IPS DF 4.7 (cell line): ENCODE measurements around the gene LNX1.
"Not testable (repeated sequence)": the region's sequence is repeated elsewhere in the genome, so short reads cannot be mapped to it uniquely, and the experiment has no call there.

Experiments used
- DNase-seq: peaks from one replicate; pipeline ENCODE4 v3.0.0-alpha.2; 2013; ENCODE audit warnings: low spot score; ENCODE audit errors: extremely low read depth

LNX1 gene

DNA sequence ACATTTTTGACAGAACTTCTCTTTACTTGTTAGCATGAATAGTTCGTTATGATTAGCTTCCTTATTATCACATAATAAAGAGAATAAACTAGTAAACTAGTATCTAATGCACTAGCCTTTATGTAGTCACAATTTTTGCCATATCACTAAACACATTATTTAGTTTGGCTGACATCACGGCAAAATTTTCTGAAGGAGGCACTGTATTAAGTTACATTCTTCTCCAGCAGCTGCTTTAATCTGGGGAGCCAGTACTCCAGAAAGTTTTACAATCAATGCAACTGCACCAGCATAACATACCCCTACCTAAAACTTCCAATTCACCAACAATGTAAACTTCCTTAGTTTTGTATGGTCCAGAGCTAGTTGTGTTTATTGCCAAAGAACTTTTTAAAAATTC is 126.0 kb downstream of the LNX1 start:
- DNase-seq, result no peak

DNA sequence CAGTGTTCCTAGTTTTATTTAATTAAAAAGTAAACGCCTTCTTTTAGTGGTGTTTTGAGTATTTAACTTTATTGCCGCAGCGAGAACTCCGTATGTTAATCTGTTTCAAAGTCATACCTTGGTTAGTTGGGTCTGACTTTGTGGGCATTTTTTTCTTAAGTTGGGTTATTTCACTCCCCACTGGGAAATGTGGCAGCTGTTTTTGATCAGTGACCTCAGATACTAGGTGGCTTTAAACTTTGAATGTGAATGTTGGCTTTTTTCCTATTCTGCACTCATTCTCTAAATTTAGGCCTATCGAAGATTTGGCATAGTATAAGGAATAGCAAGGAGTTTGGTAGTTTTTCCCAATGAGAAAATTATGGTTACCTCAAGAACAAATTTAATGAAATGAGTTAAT is 127.9 kb downstream of the LNX1 start:
- DNase-seq, result no peak

DNA sequence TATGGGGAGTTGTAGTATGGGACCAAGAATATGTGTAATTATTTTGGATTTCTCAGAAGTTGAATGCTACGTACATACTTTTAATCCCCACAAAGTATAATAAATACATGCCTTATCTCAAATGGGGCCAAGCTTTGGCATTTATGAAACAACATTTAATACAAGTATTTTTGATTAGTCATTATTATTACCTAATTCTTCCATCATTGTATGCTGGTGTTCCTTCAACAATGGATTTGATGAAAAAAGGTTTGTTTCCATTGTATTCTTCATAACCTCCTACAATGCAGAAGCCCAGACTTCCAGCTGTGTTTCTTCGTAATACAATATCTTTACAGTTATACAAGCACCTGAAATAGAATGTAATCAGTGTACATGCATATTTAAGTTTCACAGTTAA is 130.0 kb downstream of the LNX1 start:
- no peak for DNase-seq

DNA sequence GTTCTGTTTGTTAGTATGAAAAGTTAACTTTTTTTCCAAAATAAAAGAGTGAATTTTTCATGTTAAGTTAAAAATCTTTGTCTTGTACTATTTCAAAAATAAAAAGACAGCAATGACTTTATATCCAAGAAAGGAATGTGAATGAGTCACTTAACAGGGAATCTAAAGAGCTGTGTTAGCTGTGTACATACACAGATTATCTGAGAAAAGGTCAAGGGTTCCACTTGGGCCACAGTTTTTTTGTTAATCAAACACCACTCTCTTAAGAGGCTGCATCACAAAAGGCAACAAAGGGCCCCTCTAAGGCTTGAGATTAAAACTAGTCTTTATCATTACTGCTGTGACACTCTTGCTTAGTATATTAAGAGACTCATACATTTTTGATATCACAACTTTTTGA is 131.7 kb downstream of the LNX1 start:
- DNase-seq, result no peak

DNA sequence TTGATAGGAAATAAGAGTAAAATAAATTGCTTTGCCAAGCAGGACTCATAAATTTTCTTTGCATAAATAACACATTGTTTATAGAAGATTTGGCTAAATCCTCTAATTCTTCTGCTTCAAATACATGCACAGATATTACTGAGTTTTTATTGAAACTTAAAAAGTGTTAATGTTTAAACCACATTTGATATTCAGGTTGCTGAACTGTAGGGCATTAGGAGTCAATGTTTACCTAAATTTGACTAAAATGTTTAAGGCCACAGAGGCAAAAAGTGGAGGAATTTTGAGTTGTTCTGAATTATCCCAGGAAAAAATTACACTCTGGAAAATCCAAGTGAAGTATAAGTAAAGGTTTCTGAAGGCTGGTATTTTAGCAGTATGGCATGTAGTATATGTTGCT is 135.1 kb downstream of the LNX1 start:
- no peak for DNase-seq

DNA sequence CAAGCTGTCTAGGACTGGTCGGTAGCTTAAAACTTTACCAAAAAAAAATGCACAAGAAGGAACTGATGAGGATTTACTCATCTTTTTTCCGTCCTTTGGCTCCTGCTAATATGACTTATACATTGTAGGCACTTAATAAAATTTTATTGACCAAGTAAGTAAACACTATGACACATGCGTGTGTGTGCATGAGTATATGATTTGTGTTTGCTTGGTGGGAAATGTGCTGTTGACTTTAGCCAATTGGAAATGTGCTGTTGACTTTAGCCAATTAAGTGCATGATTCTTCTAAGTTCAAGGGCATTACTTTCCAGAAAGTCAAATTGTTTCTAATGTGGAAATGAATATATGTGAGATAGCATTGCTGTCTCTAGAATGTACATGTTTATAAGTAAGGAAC is 135.5 kb downstream of the LNX1 start:
- DNase-seq, result no peak

DNA sequence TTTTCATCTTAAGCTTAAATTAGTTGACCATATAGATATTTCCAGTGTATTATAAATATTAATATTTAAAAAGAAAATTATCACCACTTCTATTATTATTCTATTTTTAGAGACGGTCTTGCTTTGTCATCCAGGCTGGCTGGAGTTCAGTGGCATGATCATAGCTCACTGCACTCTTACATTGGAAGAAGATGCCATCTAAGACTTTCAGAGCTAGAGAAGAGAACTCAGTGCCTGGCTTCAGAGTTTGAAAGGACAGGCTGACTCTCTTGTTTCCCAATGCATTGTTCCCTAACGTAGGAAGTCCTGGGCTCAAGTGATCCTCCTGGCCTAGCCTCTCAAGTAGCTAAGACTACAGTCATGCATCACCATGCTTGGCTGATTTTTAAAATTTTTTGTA is 137.9 kb downstream of the LNX1 start:
- DNase-seq, result no peak

DNA sequence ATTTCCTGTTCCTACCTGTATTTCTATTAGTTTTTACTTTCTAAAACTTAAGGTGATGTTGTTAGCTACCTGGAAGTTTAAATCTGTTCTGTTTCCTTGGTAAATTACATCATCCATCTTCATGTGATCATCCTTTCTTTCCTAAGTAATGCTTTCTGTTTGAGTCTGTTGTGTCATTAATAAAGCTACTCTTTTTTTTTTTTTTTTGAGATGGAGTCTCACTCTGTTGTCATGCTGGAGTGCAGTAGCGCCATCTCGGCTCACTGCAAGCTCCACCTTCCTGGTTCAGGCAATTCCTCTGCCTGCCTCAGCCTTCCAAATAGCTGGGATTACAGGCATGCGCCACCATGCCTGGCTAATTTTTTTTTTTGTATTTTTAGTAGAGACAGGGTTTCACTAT is 140.5 kb downstream of the LNX1 start:
- DNase-seq, result no peak

DNA sequence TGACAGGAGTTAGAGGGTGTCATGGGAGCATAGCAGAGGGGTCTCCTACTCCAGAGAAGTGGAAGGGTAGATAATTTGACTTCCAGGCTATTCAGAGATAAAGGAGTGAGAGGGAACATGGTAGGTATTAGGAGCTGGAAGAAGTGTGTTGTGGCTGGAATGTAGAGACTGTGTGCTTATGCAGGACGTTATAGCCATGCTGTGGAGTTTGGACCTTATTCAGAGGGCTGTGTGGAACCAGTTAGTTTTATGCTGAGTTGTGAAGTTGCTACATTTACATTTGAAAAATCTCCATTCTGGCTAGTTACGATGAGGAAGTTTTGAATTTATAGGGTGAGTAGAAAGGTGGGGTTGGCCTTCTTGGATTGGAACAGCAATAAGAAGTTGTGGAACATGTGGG is 146.3 kb downstream of the LNX1 start:
- no peak for DNase-seq

DNA sequence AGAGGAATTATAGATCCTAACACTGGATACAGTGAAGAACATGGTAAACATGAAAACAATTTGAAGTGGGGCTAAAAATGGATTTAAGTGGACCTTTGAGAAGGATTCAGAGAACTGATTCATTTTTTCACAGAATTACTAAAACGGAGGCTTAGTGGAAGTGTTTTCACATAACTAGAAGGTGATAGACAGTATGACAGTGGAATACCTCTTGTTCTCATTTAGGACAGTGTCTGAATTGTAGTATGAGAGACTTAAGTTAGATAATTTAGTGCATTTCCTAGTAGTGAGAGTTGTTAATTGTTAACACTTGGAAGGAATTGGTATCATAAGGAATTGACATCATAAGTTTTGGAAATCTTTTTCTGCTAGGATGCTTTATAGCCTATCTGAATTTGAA is 149.7 kb downstream of the LNX1 start:
- no peak for DNase-seq

DNA sequence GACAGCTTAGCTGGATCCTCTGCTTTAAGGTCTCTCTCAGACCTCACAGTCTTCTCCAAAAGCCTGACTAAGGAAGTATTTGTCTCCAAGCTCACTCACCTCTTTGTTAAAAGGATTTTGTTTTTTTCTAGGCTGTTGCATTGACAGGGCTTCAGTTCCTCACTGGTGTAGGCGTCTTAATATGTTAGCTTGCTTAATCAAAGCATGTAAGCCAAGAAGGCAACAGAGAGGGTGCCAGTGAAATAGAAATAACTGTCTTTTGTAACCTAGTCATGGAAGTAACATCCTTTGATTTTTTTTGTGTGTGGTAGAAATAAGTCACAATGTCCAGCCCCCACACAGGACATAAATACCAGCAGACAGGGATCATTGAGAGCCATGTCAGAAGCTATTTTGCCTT is 155.0 kb downstream of the LNX1 start:
- DNase-seq, result no peak

DNA sequence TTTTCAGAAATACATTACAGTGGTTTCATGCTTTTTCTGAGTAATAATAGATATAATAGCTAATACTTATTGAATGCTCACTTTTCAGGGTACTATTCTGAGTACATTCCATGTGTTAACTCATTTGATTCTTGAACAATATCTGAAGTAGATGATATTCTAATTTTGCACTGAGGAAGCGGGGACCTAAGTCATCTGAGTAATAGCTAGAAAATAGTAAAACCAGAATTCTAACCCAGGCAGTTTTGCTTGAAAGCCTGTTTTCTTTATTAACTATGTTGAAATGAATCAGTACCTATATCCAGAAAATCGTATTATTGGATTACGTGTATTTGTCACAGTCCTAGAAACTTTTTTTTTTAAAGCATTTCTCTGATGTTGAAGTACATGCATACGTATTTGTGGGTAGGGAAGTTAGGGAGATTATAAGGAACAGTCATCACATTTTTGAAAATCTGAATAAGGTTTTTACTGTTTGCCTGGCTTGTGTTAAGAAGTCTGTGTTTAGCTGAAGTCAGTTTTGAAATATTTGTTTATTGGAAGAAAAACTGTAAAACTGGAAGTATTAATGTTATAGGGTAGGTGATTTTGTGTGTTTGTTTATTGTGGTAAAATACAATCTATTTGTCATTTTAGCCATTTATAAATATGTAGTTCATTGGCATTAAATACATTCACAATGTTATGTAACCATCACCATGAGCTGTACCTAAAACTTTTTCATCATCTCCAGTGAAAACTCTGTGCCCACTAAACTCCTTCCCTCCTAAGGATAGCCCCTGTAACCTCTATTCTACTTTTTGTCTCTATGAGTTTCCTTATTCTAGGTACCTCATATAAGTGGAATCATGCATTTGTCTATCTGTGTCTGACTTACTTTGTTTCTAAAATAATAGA is 158.5 kb downstream of the LNX1 start:
- no peak for DNase-seq

DNA sequence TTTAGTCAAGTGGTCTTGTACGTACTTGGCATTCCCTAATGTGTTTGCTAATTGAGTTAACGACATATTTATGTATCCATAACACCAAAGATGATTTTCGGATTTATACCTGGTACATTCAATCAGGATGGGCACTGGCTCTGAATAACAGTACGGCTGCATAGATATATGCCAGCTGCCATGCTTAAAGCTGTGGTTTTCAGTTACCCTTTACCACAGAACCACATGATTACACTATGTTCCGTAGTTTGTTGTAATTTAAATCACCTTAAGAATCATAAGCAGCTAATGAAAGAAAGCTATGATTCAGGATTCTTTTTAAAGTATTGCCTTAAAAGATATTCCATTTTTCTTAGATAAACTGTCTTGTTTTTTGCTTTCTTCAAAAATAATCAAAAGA is 160.2 kb downstream of the LNX1 start:
- no peak for DNase-seq

DNA sequence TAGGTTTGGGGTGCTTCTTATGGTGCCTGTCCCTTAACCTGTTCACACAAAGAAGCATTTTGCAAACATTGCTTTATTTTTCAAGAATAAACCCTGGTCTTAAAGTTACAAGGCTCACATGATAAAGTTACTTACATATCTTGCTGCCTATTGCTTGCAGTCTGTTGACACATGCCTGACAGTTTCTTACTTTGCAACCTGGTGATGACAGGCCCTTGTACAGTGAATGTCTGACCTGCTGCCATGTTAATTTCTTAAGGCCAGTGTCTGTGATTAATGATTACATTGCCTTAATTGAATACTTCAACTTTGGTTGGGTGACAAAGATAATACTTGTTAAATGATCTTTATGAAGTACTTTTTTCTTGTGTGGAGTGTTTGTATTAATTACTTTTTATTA is 163.9 kb downstream of the LNX1 start:
- DNase-seq, result no peak

DNA sequence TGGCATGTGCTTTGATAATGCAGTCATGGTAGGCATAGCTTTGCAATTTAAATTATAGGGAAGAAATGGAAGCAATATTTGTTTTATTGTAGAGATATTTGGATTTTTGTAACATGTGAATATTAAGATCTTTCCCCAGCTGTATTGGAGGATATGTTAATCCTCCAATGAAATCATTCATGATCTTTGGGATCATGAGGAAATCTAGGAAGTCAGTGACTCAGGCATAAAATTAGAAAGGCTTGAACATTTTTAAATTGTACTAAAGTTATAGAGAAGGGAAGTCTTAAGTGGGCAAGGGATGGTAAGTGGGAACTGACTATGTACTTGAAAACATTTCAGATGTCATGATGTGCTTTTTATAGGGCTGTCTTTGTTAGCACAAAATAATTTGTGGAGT is 167.0 kb downstream of the LNX1 start:
- no peak for DNase-seq

DNA sequence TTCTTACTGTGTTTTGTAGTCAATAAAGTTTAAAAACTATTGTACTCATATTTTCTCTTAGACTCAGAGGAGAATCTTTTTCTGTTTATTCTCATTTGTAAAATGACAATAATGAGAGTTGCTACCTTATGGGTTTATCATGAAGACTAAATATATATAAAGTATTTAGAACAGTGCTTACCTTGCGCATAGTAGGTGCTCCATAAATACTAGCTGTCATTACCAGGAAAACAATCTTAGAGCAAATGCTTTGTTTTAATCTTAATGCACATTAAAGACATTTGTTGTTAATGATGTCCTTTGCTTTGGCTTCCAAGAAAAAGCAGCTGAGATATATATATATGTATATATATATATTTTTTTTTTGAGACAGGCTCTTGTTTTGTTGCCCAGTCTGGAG is 168.9 kb downstream of the LNX1 start:
- DNase-seq, result no peak

DNA sequence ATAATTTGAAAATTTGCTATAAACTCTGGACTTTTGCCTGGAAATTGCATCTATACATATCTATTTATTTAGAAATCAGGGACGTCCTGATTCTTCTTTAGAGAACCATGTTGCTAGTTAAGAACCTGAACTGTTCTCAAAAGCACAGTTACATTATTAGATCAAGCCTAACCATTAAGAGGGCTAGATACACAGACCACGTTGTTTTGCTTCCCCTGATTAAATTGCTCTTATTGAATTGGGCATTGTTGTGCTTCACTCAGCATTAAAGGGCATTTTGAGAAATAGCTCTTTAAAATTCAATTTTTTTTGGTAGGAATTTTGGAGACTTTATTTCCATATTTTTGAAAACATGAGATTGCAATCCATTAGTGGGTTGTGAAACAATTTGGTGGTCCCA is 169.5 kb downstream of the LNX1 start:
- no peak for DNase-seq

DNA sequence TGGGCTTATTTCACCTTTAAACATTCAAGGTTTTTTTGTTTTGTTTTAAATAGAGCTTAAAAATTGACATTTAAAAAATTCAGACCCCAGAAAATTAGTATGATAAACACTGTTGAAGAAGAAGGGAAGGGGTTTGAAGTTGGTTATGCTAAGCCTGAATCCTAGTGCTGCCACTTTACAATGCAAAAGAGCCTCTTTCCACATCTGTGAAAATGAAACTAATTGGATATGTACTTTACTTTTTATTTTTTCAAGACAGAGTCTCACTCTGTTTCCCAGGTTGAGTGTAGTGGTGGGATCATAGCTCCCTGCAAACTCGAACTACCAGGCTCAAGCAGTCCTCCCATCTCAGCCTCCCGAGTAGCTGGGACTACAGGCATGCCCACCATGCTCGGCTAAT is 172.1 kb downstream of the LNX1 start:
- DNase-seq, result no peak

DNA sequence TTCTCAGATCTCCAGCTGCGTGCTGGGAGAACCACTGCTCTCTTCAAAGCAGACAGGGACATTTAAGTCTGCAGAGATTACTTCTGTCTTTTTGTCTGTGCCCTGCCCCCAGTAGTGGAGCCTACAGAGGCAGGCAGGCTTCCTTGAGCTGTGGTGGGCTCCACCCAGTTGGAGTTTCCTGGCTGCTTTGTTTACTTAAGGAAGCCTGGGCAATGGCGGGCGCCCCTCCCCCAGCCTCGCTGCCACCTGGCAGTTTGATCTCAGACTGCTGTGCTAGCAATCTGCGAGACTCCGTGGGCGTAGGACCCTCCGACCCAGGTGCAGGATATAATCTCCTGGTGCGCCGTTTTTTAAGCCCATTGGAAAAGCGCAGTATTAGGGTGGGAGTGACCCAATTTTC is 181.8 kb downstream of the LNX1 start:
- DNase-seq, result not testable (repeated sequence)
